Uterus (tissue), 2 donors: Measurements from ENCODE around the gene PTPRD.

Source experiments
- CTCF ChIP-seq, 4 experiments: fragments of 200-600 bp in 2 of 4; fragments of 450-650 bp in 2 of 4; sonication (generic) in 2 of 4; IDR thresholded peaks; one replicate each; pipeline ENCODE4 v1.5.1; 2016 to 2019; ENCODE audit warnings: antibody characterized with exemption in 4 of 4, mild to moderate bottlenecking in 2 of 4, moderate library complexity in 1 of 4
- POLR2A ChIP-seq, 2 donors: fragments of 450-650 bp; IDR thresholded peaks; one replicate each; pipeline ENCODE4 v1.6.1; 2016; ENCODE audit warnings: antibody characterized with exemption in 2 of 2, mild to moderate bottlenecking in 1 of 2, moderate library complexity in 1 of 2

- no peak for TF ChIP-seq CTCF (IDR thresholded peaks at IDR 0.05)
- TF ChIP-seq POLR2A (IDR thresholded peaks at IDR 0.05): no peak
Observed at GRCh38 chr9:9212963-9213362, 1399.8 kb downstream of the PTPRD start.
